Peyer's patch (tissue), 4 donors: ENCODE data around the gene FBXL3.

Experiments used
- POLR2A ChIP-seq, 2 donors: fragments of 450-650 bp; IDR thresholded peaks; one replicate each; pipeline ENCODE4 v1.5.1; 2017; ENCODE audit warnings: antibody characterized with exemption in 2 of 2, mild to moderate bottlenecking in 2 of 2, moderate library complexity in 2 of 2
- TF ChIP-seq, protein P1 (sequence below), 6 experiments: fragments of 450-650 bp in 4 of 6; fragments of 200-600 bp in 2 of 6; sonication (generic) in 1 of 6; IDR thresholded peaks; one replicate each; pipeline ENCODE4 v1.5.1; 2017 to 2019; ENCODE audit warnings: antibody characterized with exemption in 6 of 6, mild to moderate bottlenecking in 3 of 6, moderate library complexity in 1 of 6

DNA sequence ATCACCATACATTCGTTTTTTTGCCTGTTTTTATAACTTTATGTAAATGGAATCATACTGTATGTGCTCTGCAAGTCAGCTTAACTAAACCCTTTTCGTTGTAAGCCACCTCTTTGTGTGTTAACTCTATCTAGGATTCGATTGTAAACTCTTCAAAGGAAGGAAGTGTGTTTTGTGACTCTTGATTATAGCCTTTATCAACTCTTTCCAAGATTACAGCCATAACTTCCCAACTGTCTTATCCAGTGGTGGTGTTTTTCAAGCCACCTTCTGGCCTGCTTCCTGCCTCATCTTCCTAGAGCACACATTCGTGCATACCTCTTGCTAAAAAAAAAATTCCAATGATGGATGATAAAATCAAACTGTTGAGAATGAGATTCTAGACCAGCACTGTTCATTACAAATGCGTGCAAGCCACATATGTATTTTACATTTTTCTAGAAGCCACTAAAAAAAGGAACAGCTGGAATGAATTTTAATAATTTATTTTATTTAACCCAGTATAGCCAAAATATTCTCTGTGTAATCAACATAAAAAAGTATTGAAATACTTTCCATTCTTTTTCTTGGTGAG is 12.0 kb upstream of the FBXL3 start:
- TF ChIP-seq, protein P1, sequence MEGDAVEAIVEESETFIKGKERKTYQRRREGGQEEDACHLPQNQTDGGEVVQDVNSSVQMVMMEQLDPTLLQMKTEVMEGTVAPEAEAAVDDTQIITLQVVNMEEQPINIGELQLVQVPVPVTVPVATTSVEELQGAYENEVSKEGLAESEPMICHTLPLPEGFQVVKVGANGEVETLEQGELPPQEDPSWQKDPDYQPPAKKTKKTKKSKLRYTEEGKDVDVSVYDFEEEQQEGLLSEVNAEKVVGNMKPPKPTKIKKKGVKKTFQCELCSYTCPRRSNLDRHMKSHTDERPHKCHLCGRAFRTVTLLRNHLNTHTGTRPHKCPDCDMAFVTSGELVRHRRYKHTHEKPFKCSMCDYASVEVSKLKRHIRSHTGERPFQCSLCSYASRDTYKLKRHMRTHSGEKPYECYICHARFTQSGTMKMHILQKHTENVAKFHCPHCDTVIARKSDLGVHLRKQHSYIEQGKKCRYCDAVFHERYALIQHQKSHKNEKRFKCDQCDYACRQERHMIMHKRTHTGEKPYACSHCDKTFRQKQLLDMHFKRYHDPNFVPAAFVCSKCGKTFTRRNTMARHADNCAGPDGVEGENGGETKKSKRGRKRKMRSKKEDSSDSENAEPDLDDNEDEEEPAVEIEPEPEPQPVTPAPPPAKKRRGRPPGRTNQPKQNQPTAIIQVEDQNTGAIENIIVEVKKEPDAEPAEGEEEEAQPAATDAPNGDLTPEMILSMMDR (IDR thresholded peaks at IDR 0.05), result no peak
- TF ChIP-seq POLR2A (IDR thresholded peaks at IDR 0.05), result no peak
